Astrocyte (in vitro differentiated cells and primary cell): ENCODE measurements around the gene CREB3L1. TPM values are rescaled to one million over a fixed set of nuclear protein-coding genes. Genes with fewer than 3 reads are reported as not detected.

ENCODE experiments used
- DNase-seq: peaks from one replicate; pipeline ENCODE4 v3.0.0-alpha.2; 2010; ENCODE audit warnings: low read depth
- FAIRE-seq: peaks from 2 replicates; lab custom pipeline; 2011; peaks lifted over from hg19 to GRCh38; lab: Jason Lieb, UNC
- H2AFZ ChIP-seq: 2 replicates; pipeline ENCODE4 v1.6.0; 2012; ENCODE audit warnings: low read depth, low read length, inconsistent platforms
- H3K27ac ChIP-seq: 2 replicates; pipeline ENCODE4 v1.5.1; 2011; ENCODE audit warnings: low read depth, low read length, inconsistent platforms
- H3K27me3 ChIP-seq: 2 replicates; pipeline ENCODE4 v1.6.0; 2011; ENCODE audit warnings: low read length, inconsistent platforms; ENCODE audit not compliant: insufficient read depth
- H3K36me3 ChIP-seq: 2 replicates; pipeline ENCODE4 v1.5.1; 2011; ENCODE audit warnings: low read length, inconsistent platforms; ENCODE audit not compliant: insufficient read depth
- H3K4me1 ChIP-seq: 2 replicates; pipeline ENCODE4 v1.5.1; 2011; ENCODE audit warnings: low read length, inconsistent platforms; ENCODE audit not compliant: insufficient read depth
- H3K4me2 ChIP-seq: 2 replicates; pipeline ENCODE4 v1.6.0; 2012; ENCODE audit warnings: low read length, inconsistent platforms
- H3K4me3 ChIP-seq: 2 replicates; pipeline ENCODE4 v1.5.1; 2011; ENCODE audit warnings: low read depth, mild to moderate bottlenecking, low read length, inconsistent platforms; ENCODE audit not compliant: insufficient read depth
- H3K79me2 ChIP-seq: 2 replicates; pipeline ENCODE4 v1.6.0; 2012; ENCODE audit warnings: mild to moderate bottlenecking, low read length, inconsistent platforms; ENCODE audit not compliant: insufficient read depth
- H3K9ac ChIP-seq: 2 replicates; pipeline ENCODE4 v1.6.0; 2012; ENCODE audit warnings: mild to moderate bottlenecking, low read length, inconsistent platforms
- H3K9me3 ChIP-seq: 2 replicates; pipeline ENCODE4 v1.5.1; 2012; ENCODE audit warnings: low read depth, mild to moderate bottlenecking, low read length, inconsistent platforms; ENCODE audit not compliant: insufficient read depth
- H4K20me1 ChIP-seq: 2 replicates; pipeline ENCODE4 v1.6.0; 2012; ENCODE audit warnings: low read length, inconsistent platforms; ENCODE audit not compliant: insufficient read depth
- H3K27ac Mint-ChIP-seq: one replicate; pipeline ENCODE4 v1.8.0; 2021; ENCODE audit warnings: mild to moderate bottlenecking, mixed read lengths; ENCODE audit not compliant: unreplicated experiment
- H3K27me3 Mint-ChIP-seq: one replicate; pipeline ENCODE4 v1.8.0; 2021; ENCODE audit warnings: low read depth, mixed read lengths; ENCODE audit not compliant: unreplicated experiment
- H3K36me3 Mint-ChIP-seq: one replicate; pipeline ENCODE4 v1.8.0; 2021; ENCODE audit warnings: low read depth, mixed read lengths; ENCODE audit not compliant: unreplicated experiment
- H3K4me1 Mint-ChIP-seq: one replicate; pipeline ENCODE4 v1.8.0; 2021; ENCODE audit warnings: low read depth, mixed read lengths; ENCODE audit not compliant: unreplicated experiment
- H3K4me3 Mint-ChIP-seq: one replicate; pipeline ENCODE4 v1.8.0; 2021; ENCODE audit warnings: mild to moderate bottlenecking, moderate library complexity, mixed read lengths; ENCODE audit not compliant: unreplicated experiment
- H3K9me3 Mint-ChIP-seq: one replicate; pipeline ENCODE4 v1.8.0; 2021; ENCODE audit warnings: mild to moderate bottlenecking, mixed read lengths; ENCODE audit not compliant: unreplicated experiment
- EZH2 ChIP-seq: IDR thresholded peaks from 2 replicates; pipeline ENCODE4 v1.6.1; 2012; ENCODE audit warnings: mild to moderate bottlenecking, low read length, inconsistent platforms; ENCODE audit not compliant: insufficient read depth
- total RNA-seq: library from RNA; stranded (reverse); gene quantifications from 2 replicates; pipeline ENCODE4 v1.2.1, GENCODE V29; 2021
- TF ChIP-seq, protein P1 (sequence below): IDR thresholded peaks from 2 replicates; pipeline ENCODE4 v1.5.1; 2011; ENCODE audit warnings: low read depth, mild to moderate bottlenecking, inconsistent platforms, low read length, moderate library complexity; ENCODE audit not compliant: insufficient read depth

The CREB3L1 gene
- total RNA-seq, 1 donor from 2014 or later: 324 TPM

DNA sequence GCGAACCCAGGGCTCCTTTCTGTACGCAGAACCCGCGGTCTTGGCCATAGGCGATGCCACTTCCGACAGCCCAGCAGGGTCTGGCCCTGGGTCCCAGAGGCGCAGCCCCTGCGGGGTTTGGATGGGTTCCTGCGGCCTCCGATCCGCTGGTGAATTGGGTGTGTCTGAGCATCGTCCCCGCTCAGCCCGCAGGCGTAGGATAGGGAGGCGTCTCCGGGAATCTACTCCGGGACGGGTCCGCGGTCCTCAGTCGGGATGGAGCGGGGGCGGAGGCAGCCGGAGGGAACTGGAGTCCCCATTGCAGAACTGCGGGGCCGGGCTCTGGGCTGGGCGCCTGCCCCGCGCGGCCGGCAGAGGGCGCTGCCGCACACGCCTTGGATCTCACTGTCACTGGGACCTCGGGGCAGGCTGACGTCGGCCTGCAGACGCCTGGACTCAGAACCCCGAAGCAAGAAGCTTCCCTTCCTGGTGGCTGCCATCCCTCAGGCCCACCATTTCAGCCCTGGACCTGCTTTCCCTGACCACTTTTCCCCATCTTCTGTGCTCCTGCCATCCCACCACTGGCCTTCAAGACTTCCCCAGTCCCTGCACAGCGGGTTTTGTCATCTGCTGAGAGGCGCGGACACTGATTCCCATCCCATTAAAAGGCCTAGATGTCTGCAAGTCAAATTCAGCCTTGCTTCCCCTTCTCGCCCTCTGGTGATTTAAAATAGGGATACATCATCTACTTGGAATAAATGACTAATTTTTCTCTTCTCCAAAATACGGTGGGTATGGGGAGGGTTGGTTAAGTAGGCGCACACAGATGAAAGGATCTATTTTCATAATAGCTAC is 38.3 kb upstream of the CREB3L1 start:
- H3K9me3 Mint-ChIP-seq: no peaks in the 10 kb centered on the region
- Histone ChIP-seq H3K79me2 (no peaks in the 10 kb centered on the region), H2AFZ (peak overlapping the region; percentile 81), H3K4me1 (peaks cover 40% of the 10 kb centered on the region), H3K9me3 (no peaks in the 10 kb centered on the region), H3K36me3 (no peaks in the 10 kb centered on the region), H3K4me3 (peak overlapping the region; percentile 67), H3K9ac (peak overlapping the region; percentile 82), H3K27me3 (no peaks in the 10 kb centered on the region), H3K4me2 (peak overlapping the region; percentile 89), H3K27ac (peak overlapping the region; percentile 83), H4K20me1 (no peaks in the 10 kb centered on the region)
- TF ChIP-seq, protein P1, sequence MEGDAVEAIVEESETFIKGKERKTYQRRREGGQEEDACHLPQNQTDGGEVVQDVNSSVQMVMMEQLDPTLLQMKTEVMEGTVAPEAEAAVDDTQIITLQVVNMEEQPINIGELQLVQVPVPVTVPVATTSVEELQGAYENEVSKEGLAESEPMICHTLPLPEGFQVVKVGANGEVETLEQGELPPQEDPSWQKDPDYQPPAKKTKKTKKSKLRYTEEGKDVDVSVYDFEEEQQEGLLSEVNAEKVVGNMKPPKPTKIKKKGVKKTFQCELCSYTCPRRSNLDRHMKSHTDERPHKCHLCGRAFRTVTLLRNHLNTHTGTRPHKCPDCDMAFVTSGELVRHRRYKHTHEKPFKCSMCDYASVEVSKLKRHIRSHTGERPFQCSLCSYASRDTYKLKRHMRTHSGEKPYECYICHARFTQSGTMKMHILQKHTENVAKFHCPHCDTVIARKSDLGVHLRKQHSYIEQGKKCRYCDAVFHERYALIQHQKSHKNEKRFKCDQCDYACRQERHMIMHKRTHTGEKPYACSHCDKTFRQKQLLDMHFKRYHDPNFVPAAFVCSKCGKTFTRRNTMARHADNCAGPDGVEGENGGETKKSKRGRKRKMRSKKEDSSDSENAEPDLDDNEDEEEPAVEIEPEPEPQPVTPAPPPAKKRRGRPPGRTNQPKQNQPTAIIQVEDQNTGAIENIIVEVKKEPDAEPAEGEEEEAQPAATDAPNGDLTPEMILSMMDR: peak; percentile 90
- no peak for TF ChIP-seq EZH2
- DNase-seq (peak; percentile 66), FAIRE-seq (no peak)
- no peaks in the 10 kb centered on the region for H3K36me3 Mint-ChIP-seq
- no peaks in the 10 kb centered on the region for H3K27me3 Mint-ChIP-seq
- peak overlapping the region; percentile 84 for H3K4me3 Mint-ChIP-seq
- H3K4me1 Mint-ChIP-seq: peaks cover 42% of the 10 kb centered on the region
- H3K27ac Mint-ChIP-seq: peak overlapping the region; percentile 84

DNA sequence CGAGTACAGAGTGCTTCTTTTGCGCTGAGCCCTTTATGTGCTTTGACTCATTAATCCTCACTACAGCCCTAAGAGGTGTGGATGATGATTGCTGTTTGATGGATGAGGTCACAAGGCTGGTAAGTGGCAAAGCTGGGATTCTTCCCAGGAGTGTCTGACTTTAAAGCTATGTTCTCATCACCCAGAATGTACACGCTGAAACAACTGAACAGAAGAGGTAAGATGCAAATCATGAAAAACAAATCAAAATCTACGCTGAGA is 37.7 kb upstream of the CREB3L1 start:
- DNase-seq: peak; percentile 62
- no peaks in the 10 kb centered on the region for H3K36me3 Mint-ChIP-seq
- H3K79me2 ChIP-seq: no peaks in the 10 kb centered on the region
- H3K36me3 ChIP-seq: no peaks in the 10 kb centered on the region
- H3K27me3 Mint-ChIP-seq: no peaks in the 10 kb centered on the region
- peaks cover 40% of the 10 kb centered on the region for H3K4me1 ChIP-seq
- no peaks in the 10 kb centered on the region for H3K9me3 Mint-ChIP-seq
- peak overlapping the region; percentile 2 for H3K4me3 ChIP-seq
- FAIRE-seq: no peak
- H4K20me1 ChIP-seq: no peaks in the 10 kb centered on the region
- H3K9ac ChIP-seq: peak overlapping the region; percentile 82
- peak overlapping the region; percentile 89 for H3K4me2 ChIP-seq
- H3K27ac ChIP-seq: peak overlapping the region; percentile 83
- peaks cover 44% of the 10 kb centered on the region for H3K4me1 Mint-ChIP-seq
- peak overlapping the region; percentile 22 for H2AFZ ChIP-seq
- H3K4me3 Mint-ChIP-seq: peak overlapping the region; percentile 73
- no peaks in the 10 kb centered on the region for H3K27me3 ChIP-seq
- TF ChIP-seq EZH2: no peak
- TF ChIP-seq, protein P1: no peak
- H3K9me3 ChIP-seq: no peaks in the 10 kb centered on the region
- H3K27ac Mint-ChIP-seq: peak overlapping the region; percentile 84

DNA sequence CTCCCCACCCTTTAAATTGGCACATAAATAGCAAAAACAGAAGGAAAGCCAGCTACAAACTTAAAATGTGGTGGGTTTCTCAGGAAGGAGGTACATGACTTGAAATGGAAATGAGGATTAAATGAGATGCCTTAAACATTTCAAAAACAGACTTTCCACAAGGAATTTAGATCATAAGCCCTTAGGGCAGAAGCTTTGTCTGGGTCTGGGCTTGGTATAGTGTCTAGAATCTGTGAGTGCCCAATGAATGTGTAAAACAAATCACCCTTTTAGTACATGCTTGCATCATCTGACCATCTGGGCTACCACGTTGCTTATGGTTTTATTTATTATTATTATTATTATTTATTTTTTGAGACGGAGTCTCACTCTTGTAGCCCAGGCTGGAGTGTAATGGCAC is 37.1 kb upstream of the CREB3L1 start:
- Mint-ChIP-seq H3K4me3 (no peak overlapping the region), H3K36me3 (no peaks in the 10 kb centered on the region), H3K27ac (peak overlapping the region; percentile 84), H3K9me3 (no peaks in the 10 kb centered on the region), H3K4me1 (peaks cover 44% of the 10 kb centered on the region), H3K27me3 (no peaks in the 10 kb centered on the region)
- no peak overlapping the region for H3K4me3 ChIP-seq
- peak overlapping the region; percentile 83 for H3K27ac ChIP-seq
- H3K36me3 ChIP-seq: no peaks in the 10 kb centered on the region
- no peaks in the 10 kb centered on the region for H3K79me2 ChIP-seq
- no peaks in the 10 kb centered on the region for H4K20me1 ChIP-seq
- H2AFZ ChIP-seq: no peak overlapping the region
- TF ChIP-seq, protein P1: no peak
- TF ChIP-seq EZH2: no peak
- H3K4me2 ChIP-seq: peak overlapping the region; percentile 89
- peak overlapping the region; percentile 82 for H3K9ac ChIP-seq
- FAIRE-seq (no peak), DNase-seq (no peak)
- peaks cover 40% of the 10 kb centered on the region for H3K4me1 ChIP-seq
- no peaks in the 10 kb centered on the region for H3K9me3 ChIP-seq
- H3K27me3 ChIP-seq: no peaks in the 10 kb centered on the region
